Large intestine (tissue), 3 donors: ENCODE results near the gene PPP1R16B. TPM values are rescaled to one million over a fixed set of nuclear protein-coding genes. Genes with fewer than 3 reads are reported as not detected.

Source experiments
- DNase-seq, 2 donors: peaks; one replicate each; pipeline versions ENCODE4 v3.0.0 to v3.0.0-alpha.2; 2013
- H3K27ac ChIP-seq: one replicate; pipeline ENCODE4 v1.5.1; 2013; ENCODE audit warnings: low read length
- H3K27me3 ChIP-seq: 2 replicates; pipeline ENCODE4 v1.6.1; 2013; ENCODE audit warnings: low read length; ENCODE audit not compliant: control insufficient read depth, insufficient read depth
- H3K36me3 ChIP-seq: 2 replicates; pipeline ENCODE4 v1.6.1; 2013; ENCODE audit warnings: low read length; ENCODE audit not compliant: control insufficient read depth, insufficient read depth
- H3K4me1 ChIP-seq: one replicate; pipeline ENCODE4 v1.6.1; 2013; ENCODE audit warnings: low read length; ENCODE audit not compliant: control insufficient read depth, insufficient read depth
- H3K4me3 ChIP-seq: one replicate; pipeline ENCODE4 v1.5.1; 2013; ENCODE audit warnings: low read length
- H3K9me3 ChIP-seq: one replicate; pipeline ENCODE4 v1.6.1; 2013; ENCODE audit warnings: mild to moderate bottlenecking, low read depth, low read length, moderate library complexity; ENCODE audit not compliant: control insufficient read depth
- WGBS: methylation state at CpG from one replicate; pipeline ENCODE4 v1.1.5; 2013; ENCODE audit warnings: low lambda C conversion rate; ENCODE audit not compliant: insufficient coverage; 5-methylcytosine and 5-hydroxymethylcytosine counted together
- polyA plus RNA-seq: library from polyadenylated mRNA; unstranded; fragments of 120-200 nt; gene quantifications from one replicate; pipeline ENCODE4 v1.2.1, GENCODE V29; 2013

Gene PPP1R16B
- polyA plus RNA-seq, 1 donor, result 3.5 TPM

- no peaks in the 10 kb centered on the region for H3K9me3 ChIP-seq
- H3K4me3 ChIP-seq, result no peak overlapping the region
- no peak for DNase-seq
- no peaks in the 10 kb centered on the region for H3K36me3 ChIP-seq
- WGBS, result no CpG with 5 or more reads among the region's 5 CpGs
- no peaks in the 10 kb centered on the region for H3K27me3 ChIP-seq
- no peak overlapping the region for H3K27ac ChIP-seq
- H3K4me1 ChIP-seq, result no peaks in the 10 kb centered on the region
Observed at GRCh38 chr20:38864662-38865061, 59.2 kb downstream of the PPP1R16B start.

DNA sequence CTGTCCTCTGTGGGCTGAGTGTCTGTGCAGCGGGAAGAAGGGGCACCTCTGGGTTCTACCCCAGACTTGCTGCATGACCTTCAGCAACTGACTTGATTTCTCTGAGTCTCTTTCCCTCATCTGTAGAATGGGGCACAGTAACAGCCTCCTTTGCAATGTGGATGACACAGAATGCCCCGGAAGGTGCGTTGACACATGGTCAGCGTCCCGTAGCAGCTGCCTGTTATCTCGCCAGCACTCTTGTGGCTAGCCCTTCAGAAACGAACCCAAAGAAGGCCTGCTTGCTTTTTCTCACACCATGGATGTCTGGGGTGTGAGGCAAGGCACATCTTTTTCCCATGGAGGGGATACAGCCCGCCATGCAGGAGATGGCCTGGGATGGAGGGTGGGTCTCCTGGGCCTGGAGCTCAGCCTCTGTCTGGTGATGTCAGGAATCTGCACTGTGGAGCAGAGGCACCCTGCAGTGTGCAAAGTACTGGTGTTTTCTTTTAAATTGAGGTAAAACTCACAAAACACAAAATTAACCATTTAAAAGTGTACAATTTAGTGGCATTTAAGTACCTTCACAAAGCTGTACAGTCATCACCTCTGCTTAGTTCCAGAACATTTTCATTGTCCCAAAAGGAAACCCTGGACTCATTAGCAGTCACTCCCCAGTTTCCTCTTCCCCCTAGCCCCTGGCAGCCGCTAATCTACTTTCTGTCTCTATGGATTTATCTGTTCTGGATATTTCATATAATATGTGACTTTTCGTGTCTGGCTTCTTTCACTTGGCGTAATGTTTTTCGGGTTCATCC, 61.0 kb downstream of the PPP1R16B start:
- no peak for DNase-seq
- H3K36me3 ChIP-seq, result no peaks in the 10 kb centered on the region
- no peak overlapping the region for H3K4me3 ChIP-seq
- 87% methylated on average over 3 of the region's 12 CpGs for WGBS
- no peak overlapping the region for H3K27ac ChIP-seq
- H3K27me3 ChIP-seq, result peaks cover 5% of the 10 kb centered on the region
- H3K9me3 ChIP-seq, result no peaks in the 10 kb centered on the region
- H3K4me1 ChIP-seq, result no peaks in the 10 kb centered on the region

- no peak for DNase-seq
- no peaks in the 10 kb centered on the region for H3K36me3 ChIP-seq
- peaks cover 6% of the 10 kb centered on the region for H3K27me3 ChIP-seq
- H3K4me3 ChIP-seq, result no peak overlapping the region
- H3K4me1 ChIP-seq, result no peaks in the 10 kb centered on the region
- no CpG with 5 or more reads among the region's 4 CpGs for WGBS
- no peak overlapping the region for H3K27ac ChIP-seq
- no peaks in the 10 kb centered on the region for H3K9me3 ChIP-seq
Observed at GRCh38 chr20:38867062-38867359, 61.5 kb downstream of the PPP1R16B start.

GRCh38 chr20:38870733-38871559, 65.4 kb downstream of the PPP1R16B start:
- WGBS, result no CpG with 5 or more reads among the region's 12 CpGs
- Histone ChIP-seq H3K36me3 (no peaks in the 10 kb centered on the region), H3K4me3 (no peak overlapping the region), H3K27me3 (peaks cover 9% of the 10 kb centered on the region), H3K4me1 (no peaks in the 10 kb centered on the region), H3K27ac (no peak overlapping the region), H3K9me3 (no peaks in the 10 kb centered on the region)
- DNase-seq, result no peak

GRCh38 chr20:38871560-38871953, 66.1 kb downstream of the PPP1R16B start:
- WGBS, result 60% methylated on average over 2 of the region's 3 CpGs
- no peaks in the 10 kb centered on the region for H3K36me3 ChIP-seq
- no peak overlapping the region for H3K27ac ChIP-seq
- no peak for DNase-seq
- H3K4me1 ChIP-seq, result no peaks in the 10 kb centered on the region
- peaks cover 9% of the 10 kb centered on the region for H3K27me3 ChIP-seq
- H3K9me3 ChIP-seq, result no peaks in the 10 kb centered on the region
- H3K4me3 ChIP-seq, result no peak overlapping the region

DNA sequence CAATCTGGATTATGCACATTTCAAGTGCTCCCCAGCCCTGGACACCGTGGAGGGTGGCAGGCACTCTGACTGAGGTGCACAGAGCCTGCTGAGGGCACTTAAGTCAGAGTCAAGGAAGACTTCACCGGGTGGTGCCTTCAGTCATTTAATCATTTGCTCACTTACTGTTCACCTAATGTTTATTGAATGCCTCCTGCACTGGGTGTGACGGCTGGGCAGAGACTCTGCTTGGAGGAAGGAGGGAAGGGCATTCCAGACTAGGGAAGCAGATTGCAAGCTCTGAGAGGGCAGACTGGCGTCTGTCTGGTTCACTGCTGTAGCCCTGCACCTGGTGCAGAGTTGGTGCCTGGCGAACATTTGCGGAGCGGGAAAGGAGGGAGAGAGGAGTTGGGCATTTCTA, 66.5 kb downstream of the PPP1R16B start:
- peaks cover 9% of the 10 kb centered on the region for H3K27me3 ChIP-seq
- H3K27ac ChIP-seq, result no peak overlapping the region
- H3K4me3 ChIP-seq, result no peak overlapping the region
- H3K4me1 ChIP-seq, result no peaks in the 10 kb centered on the region
- H3K9me3 ChIP-seq, result no peaks in the 10 kb centered on the region
- H3K36me3 ChIP-seq, result no peaks in the 10 kb centered on the region
- WGBS, result no CpG with 5 or more reads among the region's 7 CpGs
- no peak for DNase-seq

- Histone ChIP-seq H3K4me3 (no peak overlapping the region), H3K27ac (no peak overlapping the region), H3K36me3 (no peaks in the 10 kb centered on the region), H3K9me3 (no peaks in the 10 kb centered on the region), H3K27me3 (peaks cover 9% of the 10 kb centered on the region), H3K4me1 (no peaks in the 10 kb centered on the region)
- no peak for DNase-seq
- no CpG with 5 or more reads among the region's 15 CpGs for WGBS
Observed at GRCh38 chr20:38872491-38873049, 67.1 kb downstream of the PPP1R16B start.

DNA sequence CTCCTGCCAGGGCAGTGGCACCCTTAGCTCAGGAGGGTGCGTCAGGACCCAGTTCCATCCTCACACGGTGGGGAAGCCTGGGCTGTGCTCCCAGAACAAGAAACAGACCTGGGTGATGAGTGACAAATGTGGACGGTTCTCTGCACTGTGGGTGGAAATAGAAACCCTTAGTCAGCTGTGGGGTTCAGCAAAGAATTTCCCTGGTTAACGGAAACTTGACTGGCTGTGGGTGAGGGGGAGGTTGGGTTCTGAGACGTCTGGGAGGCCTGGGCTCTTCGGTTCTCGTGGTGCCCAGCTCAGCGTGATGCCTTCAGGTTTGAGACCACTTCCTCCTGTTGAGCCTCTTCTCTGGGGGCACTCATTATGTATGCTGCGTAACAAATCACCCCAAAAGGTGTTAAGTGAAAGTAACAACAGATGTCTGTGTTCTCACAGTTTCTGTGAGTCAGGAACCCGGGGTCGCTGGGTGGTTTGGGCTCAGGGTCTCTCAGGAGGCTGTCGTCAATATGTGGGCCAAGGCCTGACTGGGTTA, 67.6 kb downstream of the PPP1R16B start:
- no peaks in the 10 kb centered on the region for H3K9me3 ChIP-seq
- H3K36me3 ChIP-seq, result no peaks in the 10 kb centered on the region
- no peak overlapping the region for H3K4me3 ChIP-seq
- WGBS, result no CpG with 5 or more reads among the region's 12 CpGs
- peak in 1 of 2 donors; percentile 22 for DNase-seq
- H3K4me1 ChIP-seq, result no peaks in the 10 kb centered on the region
- no peak overlapping the region for H3K27ac ChIP-seq
- peaks cover 10% of the 10 kb centered on the region for H3K27me3 ChIP-seq

GRCh38 chr20:38874460-38875174, 69.1 kb downstream of the PPP1R16B start:
- Histone ChIP-seq H3K9me3 (no peaks in the 10 kb centered on the region), H3K4me3 (no peak overlapping the region), H3K4me1 (no peaks in the 10 kb centered on the region), H3K27ac (no peak overlapping the region), H3K27me3 (peaks cover 14% of the 10 kb centered on the region), H3K36me3 (no peaks in the 10 kb centered on the region)
- WGBS, result no CpG with 5 or more reads among the region's 4 CpGs
- no peak for DNase-seq
